A204.1 (cell line): Measurements from ENCODE around the gene ELP2.
"Not testable (repeated sequence)": the region's sequence is repeated elsewhere in the genome, so short reads cannot be mapped to it uniquely, and the experiment has no call there.

ENCODE experiments used
- FAIRE-seq: peaks from 2 replicates; lab custom pipeline; 2012; peaks lifted over from hg19 to GRCh38; lab: Jason Lieb, UNC

ELP2 gene

DNA sequence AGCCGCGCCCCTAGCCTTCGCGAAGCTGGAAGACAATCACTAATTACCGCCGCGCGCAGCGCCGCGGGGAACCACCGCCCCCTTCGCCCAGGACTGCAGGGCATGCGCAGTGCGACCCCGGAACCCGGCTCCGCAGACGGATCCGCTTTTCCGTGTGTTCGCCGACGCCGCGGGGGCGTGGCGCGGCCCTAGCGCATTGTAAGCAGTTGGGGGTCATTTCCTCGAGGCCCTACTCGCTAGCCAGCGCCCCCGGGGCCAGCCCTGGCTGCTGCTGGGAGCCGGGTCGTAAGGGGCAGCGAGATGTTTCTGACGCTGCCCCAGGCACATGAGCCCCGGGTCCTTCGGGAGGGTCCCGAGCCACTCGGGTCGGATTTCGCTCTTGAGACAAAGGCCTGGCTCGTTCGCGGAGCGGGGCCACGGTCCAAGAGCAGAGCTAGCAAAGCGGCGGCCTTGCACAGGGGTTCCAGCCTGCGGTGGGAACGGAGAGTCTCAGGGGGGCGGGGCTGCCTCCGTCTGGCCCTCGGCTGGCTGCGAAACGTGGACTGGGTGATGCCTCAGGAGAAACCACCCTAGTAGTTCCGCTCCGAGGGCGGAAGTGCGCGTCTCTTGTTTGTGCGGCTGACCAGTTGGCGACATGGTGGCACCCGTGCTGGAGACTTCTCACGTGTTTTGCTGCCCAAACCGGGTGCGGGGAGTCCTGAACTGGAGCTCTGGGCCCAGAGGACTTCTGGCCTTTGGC, at the start of gene ELP2, which contains the start of gene SLC39A6:
TSS of gene ELP2 (plus strand) at position 600 of the 739 bp plus-strand sequence. CDS start at position 635, 35 bp downstream.
TSS of gene SLC39A6 (minus strand) at position 41 of the 739 bp plus-strand sequence. CDS start 2,333 bp downstream, outside the sequence.
- no peak for FAIRE-seq

- FAIRE-seq = not testable (repeated sequence)
Observed at GRCh38 chr18:36081118-36081517, 48.6 kb upstream of the ELP2 start.

- no peak for FAIRE-seq
Observed at GRCh38 chr18:36083729-36084128, 46.0 kb upstream of the ELP2 start.

DNA sequence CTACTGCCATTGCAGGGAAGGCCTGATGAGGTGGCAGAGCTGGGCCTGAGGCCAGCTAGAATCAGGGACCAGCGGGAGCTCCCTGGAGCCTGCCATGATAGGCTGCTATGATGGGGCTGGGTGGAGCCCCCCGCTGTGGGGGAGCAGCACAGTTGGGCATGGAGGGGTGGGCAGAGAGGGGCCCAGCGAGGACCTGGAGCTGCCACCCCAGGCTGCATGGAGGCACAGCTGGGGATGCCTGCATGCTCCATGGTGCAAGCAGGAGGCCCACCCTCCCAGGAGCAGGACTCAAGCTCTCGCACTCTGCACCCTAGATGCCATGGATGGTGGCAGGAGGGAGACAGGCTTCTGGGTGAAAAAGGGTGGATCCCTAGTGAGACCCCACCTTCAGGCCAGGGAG, 44.5 kb upstream of the ELP2 start:
- FAIRE-seq = no peak

GRCh38 chr18:36086186-36086585, 43.5 kb upstream of the ELP2 start:
- no peak for FAIRE-seq

- no peak for FAIRE-seq
Observed at GRCh38 chr18:36088256-36088655, 41.4 kb upstream of the ELP2 start.

DNA sequence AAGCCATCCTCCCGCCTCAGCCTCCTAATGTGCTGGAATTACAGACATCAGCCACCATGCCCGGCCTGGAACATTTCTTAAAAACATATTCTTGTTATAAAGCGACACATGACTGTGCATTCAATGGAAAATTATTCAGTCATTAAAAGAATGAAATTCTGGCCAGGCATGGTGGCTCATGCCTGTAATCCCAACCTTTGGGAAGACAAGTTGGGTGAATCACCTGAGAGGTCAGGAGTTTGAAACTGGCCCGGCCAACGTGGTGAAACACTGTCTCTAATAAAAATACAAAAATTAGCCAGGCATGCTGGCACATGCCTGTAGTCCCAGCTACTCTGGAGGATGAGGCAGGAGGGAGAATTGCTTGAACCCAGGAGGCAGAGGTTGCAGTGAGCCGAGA, 40.7 kb upstream of the ELP2 start:
- FAIRE-seq = no peak

GRCh38 chr18:36092116-36092515, 37.6 kb upstream of the ELP2 start:
- not testable (repeated sequence) for FAIRE-seq

DNA sequence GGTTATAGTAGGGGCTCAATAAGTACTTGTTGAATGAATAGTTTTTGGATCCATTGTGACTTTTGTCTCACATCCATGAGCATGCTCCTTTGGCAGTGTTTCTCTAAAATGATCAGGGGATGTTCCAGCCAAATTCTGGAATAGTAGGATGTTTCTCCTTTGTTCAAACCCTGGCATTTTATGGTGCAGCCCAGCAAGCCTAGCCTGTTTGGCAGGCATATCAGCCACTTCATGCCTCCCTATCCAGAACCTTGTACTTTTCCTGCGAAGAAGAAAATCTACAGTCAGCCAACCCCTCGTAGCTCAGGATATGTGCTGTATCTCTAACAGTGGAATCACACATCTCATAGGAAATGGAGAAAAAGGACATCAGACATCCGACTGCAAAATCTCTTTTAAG, 35.3 kb upstream of the ELP2 start:
- no peak for FAIRE-seq

- FAIRE-seq = peak; percentile 99
Observed at GRCh38 chr18:36095936-36096519, 33.7 kb upstream of the ELP2 start.

DNA sequence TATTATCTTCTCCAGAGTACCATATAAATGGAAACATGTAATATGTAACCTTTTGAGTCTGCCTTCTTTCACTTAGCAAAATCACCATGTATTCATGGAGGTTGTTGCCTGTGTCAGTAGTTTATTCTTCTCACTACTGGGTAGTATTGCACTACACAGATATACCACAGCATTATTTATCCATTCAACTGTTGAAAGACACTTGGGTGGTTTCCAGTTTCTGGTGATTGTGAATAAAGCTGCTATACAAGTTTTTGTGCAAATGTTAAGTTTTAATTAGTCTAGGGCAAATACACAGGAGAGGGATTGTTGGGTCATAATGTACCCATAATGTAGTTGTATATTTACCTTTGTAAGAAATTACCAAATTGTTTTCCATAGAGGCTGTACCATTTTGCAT, 32.7 kb upstream of the ELP2 start:
- no peak for FAIRE-seq

- no peak for FAIRE-seq
Observed at GRCh38 chr18:36099311-36099710, 30.4 kb upstream of the ELP2 start.

DNA sequence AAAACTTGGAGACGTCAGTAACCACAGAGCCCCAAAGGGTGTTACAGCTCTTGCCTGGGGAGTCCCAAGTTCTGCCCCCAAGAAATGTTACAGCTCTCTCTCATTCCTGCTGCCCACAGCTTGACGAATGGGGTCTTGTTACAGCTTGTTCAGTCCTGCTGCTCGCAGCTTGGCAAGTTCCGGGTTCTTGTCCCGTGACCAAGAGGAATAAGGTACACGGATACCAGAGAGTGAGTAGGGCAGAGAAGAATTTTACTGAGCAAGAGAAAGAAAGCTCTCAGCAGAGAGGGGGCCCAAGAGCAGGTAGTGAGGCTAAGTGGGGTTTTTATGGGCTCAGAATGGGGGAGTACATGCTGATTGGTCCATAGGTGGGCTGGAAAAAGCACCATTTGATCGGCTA, 27.8 kb upstream of the ELP2 start:
- no peak for FAIRE-seq

GRCh38 chr18:36104749-36105148, 24.9 kb upstream of the ELP2 start:
- no peak for FAIRE-seq

- FAIRE-seq = no peak
Observed at GRCh38 chr18:36107477-36107876, 22.2 kb upstream of the ELP2 start.

DNA sequence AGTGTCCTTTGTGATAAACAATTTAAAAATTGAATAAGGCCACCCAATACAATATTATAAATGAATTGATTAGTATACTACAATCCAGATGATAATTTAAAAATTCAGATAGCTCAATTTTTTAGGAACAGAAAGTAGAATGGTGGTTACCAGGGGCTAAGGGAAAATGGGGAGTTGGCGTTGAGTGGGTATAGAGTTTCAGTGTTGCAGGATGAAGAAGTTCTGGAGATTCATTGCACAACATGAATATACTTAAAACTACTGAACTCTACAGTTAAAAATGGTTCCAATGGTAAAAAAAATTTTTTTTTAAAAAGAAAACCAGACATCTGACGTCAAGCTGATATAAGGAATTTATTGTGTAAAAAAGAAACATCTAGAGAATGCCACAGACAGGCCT, 21.5 kb upstream of the ELP2 start:
- FAIRE-seq = no peak

DNA sequence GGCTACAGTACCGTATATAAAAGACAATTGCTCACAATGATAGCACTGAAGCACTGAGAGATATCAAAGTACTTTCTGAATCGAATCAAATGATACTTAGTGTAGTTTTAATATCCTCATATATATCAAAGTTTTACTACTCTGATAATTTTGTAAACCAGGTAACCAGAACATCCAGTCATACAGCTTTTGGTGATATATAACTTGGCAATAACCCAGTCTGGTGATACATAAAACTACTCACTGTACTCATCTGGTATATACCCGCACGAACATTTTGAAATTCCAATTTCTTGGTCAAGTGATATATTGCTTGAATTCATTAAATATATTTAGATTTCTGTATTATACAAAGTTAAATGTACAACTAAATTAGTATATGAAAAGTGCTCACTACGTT, 21.1 kb upstream of the ELP2 start:
- no peak for FAIRE-seq

GRCh38 chr18:36109737-36110136, 20.0 kb upstream of the ELP2 start:
- no peak for FAIRE-seq

DNA sequence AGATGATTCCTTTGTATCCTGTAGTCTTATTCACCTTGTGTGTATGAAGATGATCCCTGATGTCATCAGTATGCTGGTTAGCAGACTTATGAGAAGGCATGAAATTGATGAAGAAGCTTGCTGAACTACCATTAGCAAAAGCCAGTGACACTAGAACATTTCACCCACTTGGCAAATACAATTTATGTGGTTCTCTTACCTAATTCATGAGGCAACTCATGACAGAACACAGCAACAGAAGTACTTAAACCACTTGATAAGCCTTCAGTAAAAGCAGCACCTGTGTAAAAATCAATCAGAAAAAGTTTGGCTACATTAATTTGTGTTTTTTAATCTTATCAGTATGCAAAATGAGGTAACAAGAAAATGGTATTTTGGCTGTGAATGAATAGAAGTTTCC, 17.4 kb upstream of the ELP2 start:
- no peak for FAIRE-seq

DNA sequence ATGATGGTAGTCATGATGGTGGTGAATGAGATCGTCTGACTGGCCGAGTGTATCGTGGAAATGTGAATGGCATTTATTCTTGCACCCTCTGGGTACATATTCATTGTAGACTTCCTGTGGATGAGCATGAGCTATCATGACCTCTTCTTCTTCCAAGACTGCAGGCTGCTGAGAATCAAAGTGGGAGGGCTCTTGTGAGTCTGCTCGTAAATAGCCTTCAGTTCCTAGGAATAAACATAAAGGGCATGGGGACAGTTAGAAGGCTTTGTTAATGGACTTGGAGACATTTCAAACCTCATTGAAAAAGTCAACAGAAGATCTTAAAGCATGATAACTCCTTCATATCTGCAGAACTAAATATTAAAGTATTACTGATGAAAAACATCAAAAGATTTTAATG, 15.4 kb upstream of the ELP2 start:
- FAIRE-seq = no peak

GRCh38 chr18:36114738-36115137, 15.0 kb upstream of the ELP2 start:
- no peak for FAIRE-seq

DNA sequence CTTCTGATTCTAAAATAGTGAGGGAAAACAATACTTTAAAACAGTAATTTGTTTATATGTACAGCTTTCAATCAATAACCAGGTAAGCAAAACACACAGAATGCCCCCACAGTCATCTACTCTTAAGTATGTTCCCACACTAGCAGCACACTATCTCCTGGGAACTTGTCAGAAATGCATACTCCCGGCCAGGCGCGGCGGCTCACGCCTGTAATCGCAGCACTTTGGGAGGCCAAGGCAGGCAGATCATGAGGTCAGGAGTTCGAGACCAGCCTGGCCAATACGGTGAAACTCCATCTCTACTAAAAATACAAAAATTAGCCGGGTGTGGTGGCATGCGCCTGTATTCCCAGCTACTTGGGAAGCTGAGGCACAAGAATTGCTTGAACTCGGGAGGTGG, 12.9 kb upstream of the ELP2 start:
- FAIRE-seq = not testable (repeated sequence)

DNA sequence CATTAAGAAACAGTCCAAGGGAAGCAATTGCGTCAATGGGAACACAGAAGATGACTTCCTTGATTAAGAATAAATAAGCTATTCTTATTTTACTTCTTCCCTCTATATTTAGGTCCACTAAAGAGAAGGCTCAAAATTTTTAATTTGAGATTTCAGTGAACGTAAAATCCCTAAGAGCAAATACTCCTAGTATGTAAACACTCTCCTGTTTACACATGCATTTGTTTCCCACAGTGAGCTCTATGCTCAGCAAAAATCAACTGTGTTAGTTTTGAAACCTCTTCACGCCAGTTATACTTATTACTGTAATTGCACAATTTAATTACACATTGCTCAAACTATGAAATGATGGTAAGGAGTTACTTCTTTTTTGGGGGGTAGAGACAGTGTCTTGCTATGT, 9.4 kb upstream of the ELP2 start:
- no peak for FAIRE-seq

DNA sequence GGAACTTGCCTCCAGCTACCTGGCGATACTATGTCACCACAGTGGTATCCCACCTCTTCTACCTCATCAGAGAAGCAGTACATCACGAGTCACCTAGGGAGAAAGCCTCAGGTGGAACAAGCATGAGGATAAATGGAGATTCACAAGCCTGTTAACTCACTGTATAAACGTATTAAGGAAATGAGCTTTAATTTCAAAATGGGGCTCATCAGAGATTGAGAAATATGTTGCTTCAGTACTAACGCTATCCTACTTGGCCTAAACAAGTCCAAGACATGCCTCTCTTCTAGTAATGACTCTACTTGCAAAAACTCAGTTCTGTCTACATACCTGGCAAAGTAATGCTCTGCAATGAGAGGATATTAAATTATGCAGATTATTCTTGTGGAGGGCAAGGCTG, 4.9 kb upstream of the ELP2 start:
- FAIRE-seq = no peak
